C1 segment of cervical spinal cord (tissue), 14 donors: Measurements from ENCODE around the gene MAN2B2.

Source experiments
- DNase-seq, 14 donors: peaks; one replicate each; lab custom pipeline; 2025; lab: John Stamatoyannopoulos, UW

Gene MAN2B2

GRCh38 chr4:6594826-6595355 is 19.9 kb downstream of the MAN2B2 start:
- no peak for DNase-seq

DNA sequence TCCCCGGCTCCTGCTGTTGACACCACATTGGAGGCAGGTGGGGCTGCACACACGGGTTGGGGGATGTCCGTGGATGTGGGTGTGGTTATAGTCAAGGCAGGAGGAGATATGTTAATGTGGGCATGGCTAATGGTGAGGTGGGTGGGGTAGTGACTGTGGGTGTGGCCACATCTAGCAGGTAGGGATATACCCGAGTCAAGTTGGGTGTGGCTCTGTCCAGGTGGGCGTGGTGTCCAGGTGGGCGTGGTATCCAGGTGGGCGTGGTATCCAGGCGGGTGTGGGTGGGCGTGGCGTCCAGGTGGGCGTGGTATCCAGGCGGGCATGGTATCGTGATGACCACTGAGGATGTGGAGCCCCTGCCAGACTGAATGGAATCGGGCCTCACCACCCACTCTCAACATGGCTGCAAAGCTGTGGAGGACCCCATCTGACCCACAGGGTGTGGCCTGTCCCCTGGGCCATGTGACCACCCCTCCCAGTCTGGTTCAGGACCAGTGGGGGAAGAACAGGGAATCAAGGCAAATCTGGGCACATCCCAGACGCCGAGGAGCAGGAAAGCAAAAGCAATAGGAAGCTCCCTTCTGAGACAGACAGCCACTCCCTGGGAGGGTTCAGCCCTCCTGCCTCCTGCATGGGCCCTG is 21.0 kb downstream of the MAN2B2 start:
- no peak for DNase-seq

DNA sequence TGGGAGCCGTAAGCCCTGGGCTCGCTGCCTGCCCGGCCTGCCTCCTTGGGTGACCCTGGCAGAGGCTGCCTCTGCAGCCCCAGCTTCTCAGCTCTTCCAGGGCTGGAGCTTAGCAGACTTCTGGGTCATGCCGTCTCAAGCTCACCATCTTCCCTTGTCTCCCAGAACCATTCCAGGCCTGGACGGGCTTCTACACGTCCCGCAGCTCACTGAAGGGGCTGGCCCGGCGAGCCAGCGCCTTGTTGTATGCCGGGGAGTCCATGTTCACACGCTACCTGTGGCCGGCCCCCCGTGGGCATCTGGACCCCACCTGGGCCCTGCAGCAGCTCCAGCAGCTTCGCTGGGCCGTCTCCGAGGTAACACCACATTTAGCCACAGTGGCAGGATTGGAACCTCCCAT is 22.0 kb downstream of the MAN2B2 start:
- DNase-seq: no peak

DNA sequence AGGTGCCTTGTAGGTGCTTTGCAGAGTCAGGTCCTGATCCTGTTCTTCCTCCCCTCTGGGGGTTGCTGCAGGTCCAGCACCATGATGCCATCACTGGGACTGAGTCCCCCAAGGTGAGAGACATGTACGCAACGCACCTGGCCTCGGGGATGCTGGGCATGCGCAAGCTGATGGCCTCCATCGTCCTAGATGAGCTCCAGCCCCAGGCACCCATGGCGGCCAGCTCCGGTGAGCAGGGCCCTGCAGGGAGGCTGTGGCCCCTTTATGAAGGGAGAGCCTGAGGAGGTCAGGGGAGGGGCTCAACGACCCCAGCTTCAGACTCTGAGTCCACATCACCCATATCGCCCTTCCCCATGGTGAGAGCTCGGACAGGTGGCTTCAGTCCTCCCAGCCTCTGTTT is 23.1 kb downstream of the MAN2B2 start:
- no peak for DNase-seq

DNA sequence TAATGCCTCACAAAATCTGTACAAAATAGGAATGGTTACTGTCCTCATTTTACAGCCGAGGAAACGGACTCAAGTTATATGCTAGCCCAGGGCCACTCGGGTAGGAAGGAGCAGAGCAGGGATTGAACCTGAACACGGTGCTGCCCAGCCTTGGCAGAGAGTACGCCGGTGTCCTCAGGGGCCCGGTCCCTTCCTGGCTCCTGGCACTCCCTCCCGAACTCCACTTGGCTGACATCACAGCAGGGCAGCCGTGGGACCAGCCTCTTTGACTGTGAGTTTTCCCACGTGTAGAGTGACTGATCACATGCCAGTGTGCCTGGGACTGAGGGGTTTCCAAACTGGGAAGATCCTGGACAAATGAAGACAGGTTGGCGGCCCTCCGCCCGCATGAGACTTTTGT is 23.7 kb downstream of the MAN2B2 start:
- DNase-seq: no peak

DNA sequence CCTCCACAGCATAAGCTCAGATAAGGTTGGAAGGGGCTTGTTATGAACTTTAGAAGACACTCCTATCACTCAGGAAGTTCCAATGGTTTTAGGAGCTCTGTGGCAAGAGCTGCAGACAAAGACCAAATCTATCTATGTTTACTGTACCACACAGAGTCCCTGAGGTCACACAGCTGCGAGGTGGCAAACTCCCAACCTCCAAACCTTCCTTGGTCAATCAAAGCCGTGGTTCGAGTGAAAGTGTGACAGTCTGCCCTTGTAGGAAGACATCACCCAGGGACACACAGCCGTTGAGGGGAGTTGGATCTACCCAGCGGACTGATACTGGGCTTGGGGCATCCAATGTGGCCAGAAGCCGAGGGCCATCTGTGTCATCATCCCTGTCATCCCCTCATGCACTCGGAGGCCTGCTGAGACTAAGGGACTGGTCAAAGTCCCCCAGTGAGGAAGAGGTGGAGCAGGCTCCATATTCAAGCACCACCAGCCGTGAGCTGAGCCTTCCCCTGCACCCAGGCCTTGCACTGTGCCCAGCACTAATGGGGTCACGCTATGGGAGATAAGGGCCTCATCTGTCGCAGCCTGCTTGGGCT is 26.8 kb downstream of the MAN2B2 start:
- no peak for DNase-seq

DNA sequence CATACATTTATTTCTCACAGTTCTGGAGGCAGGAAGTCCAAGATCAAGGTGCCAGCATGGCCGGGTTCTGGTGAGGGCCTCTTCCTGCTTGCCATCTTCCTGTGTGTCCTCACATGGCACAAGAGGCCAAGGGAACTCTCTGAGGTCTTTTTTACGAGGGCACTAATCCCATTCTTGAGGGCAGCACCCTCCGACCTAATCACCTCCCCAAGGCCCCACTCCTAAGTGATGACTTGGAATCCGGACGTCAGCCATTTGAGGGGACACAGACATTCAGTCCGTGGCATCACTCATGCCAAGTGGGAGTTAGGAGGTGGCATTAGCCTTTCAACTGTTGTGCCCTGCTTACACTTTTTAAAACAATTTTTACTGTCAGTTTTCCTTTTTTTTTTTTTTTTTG is 27.3 kb downstream of the MAN2B2 start:
- no peak for DNase-seq

DNA sequence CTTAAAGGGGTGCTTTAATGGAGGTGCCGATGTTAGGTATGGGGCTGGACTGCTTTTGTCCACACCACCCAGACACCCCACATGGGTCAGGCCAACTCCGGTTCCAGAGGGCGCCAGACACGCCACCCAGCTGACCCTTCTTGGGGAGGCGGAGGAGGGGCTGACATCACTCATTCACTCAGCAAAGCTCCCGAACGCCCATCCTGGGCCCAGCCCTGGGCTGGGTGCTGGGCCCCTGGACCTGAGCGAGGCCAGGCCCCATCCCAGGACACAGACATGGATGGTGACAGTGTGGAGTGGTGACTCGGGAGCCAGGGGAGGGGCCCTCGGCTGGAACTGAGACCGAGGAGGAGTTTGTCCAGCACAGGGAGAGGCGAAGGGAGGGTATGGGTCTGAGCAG is 28.1 kb downstream of the MAN2B2 start:
- no peak for DNase-seq

- DNase-seq: no peak
Measured at GRCh38 chr4:6605114-6605513, 30.1 kb downstream of the MAN2B2 start.

DNA sequence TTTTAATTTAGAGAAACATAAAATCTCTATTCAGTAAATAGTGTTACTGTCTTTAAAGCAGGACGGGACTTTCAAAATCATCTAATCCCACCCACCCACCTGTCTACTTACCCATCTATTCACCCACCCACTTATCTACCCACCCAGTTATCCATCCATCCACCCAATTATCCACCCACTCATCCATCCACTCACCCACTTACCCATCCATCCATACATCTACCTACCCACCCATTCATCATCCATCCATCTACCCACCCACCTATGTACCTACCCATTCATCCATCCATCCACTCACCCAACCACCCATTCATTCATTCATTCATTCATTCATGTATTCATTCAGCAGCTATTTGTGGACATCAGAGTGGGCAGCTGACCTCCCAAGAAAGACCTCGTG is 30.6 kb downstream of the MAN2B2 start:
- DNase-seq: no peak

DNA sequence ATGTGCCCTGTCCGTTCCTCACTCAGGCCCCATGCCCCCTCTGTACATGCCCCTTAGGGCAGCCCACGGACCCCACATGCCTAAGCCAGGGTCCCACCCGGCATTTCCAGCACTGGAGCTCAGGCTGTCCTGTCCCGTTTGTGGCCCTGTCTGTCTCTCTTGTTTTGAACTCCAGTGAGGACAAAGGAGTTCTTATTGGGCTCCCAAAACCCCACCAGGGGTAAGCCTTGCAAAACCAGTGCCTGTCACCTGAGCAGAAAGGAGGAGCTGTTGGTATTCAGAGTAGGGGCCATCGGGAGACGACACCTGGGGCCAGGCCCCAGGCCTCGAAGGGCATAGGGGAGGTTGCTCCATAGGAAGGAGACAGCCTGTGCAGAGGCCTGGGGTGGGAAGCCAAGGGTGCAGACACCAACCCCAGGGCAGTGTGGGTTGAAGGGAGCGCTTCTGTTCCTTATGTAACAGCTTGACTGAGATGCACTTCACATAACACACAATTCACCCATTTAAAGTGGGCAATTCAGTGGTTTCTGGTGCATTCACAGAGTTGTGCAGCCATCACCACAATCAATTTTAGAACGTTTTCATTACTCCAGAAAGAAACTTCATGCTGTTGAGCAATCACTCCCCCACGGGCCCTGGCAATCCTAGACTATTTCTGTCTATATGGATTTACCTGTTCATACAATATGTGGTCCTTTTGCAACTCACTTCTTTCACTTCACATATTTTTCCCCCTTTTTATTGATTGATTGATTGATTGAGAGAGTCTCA is 31.7 kb downstream of the MAN2B2 start:
- DNase-seq: no peak

- no peak for DNase-seq
Measured at GRCh38 chr4:6607368-6608055, 32.5 kb downstream of the MAN2B2 start.

- no peak for DNase-seq
Measured at GRCh38 chr4:6608758-6609414, 33.9 kb downstream of the MAN2B2 start.

DNA sequence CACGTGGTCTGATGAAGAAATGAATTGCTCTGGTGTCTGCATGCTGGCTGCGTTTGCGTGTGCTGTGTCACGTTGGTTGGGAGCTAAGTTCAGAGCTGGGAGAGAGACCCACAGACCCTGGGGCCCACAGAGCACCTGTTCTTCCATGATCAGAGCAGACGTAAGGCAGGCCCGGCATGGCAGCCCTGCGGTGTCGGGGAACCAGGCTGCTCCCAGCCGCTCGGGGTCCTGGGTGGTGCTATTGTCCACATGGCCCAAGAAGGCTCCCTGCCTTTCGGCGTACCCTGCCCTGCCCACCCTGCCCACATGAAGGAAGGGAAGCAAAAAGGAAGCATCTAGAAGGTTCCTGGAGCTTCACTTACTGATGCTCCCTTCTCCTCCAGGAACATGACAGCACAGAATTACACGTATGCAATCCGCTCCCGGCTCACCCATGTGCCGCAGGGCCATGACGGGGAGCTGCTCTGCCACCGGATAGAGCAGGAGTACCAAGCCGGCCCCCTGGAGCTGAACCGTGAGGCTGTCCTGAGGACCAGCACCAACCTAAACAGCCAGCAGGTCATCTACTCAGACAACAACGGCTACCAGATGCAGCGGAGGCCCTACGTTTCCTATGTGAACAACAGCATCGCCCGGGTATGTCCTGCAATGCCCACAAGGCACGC is 34.6 kb downstream of the MAN2B2 start:
- no peak for DNase-seq

- no peak for DNase-seq
Measured at GRCh38 chr4:6610856-6611430, 36.0 kb downstream of the MAN2B2 start.

- no peak for DNase-seq
Measured at GRCh38 chr4:6612961-6613675, 38.1 kb downstream of the MAN2B2 start.

DNA sequence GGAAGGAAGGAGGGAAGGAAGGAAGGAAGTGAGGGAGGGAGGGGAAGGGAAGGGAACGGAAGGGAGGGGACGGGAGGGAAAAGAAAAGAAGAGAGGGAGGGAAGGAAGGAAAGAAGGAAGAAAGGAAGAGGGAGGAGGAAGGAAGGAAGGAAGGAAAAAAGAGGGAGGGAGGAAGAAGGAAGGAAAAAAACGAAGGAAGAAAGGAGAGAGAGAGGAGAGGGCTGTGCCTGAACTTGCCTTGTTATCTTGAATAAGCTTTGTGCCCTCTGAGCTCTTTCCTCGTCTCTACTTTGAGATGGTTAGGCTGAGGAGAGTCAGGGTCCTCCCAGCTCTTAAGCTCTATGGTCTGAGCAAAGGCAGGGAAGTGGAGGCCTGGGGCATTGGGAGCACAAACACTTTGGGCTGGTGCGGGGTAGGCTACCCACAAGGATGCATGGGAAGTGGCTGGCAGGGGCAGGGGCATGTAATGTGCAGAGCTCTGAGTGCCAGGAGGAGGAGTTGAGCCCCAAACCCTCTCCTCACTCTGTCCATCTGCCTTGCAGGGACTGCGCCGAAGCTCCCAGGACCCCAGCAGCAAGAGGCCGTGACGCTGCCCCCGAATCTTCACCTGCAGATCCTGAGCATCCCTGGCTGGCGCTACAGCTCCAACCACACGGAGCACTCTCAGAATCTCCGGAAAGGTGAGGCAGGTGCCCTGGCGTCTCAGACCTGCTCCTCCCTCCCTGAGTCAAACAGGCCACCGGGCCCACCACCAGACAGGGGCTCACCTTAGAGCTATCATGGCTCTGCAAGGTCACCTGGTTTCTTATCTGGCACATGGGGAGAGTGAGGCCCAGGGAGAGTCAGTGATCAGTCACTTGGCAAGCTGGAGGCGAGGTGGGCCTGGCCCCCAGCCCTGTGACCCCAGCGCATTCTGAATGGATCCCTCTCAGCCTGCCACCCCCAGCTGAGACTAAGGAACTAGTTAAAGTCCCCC is 39.0 kb downstream of the MAN2B2 start:
- no peak for DNase-seq

GRCh38 chr4:6614701-6615230 is 39.8 kb downstream of the MAN2B2 start:
- DNase-seq: no peak
